Mesodermal cell (in vitro differentiated cells): ENCODE data around the gene GATB.
A peak's percentile ranks its signal among the peaks of the same experiment; 100 is the strongest.

Source experiments
- H3K27ac ChIP-seq: 2 replicates; pipeline ENCODE4 v1.7.0; 2013; ENCODE audit warnings: mild to moderate bottlenecking, low read depth, low read length, moderate library complexity; ENCODE audit not compliant: severe bottlenecking
- H3K36me3 ChIP-seq: 2 replicates; pipeline ENCODE4 v1.7.1; 2013; ENCODE audit warnings: mild to moderate bottlenecking, low read length, moderate library complexity; ENCODE audit not compliant: control insufficient read depth, insufficient read depth
- H3K4me1 ChIP-seq: one replicate; pipeline ENCODE4 v1.7.1; 2013; ENCODE audit warnings: mild to moderate bottlenecking, low read length; ENCODE audit not compliant: insufficient read depth, control insufficient read depth, poor library complexity, severe bottlenecking
- H3K4me3 ChIP-seq: 2 replicates; pipeline ENCODE4 v1.7.0; 2013; ENCODE audit warnings: low read length, control low read depth, mild to moderate bottlenecking; ENCODE audit not compliant: insufficient read depth, poor library complexity, severe bottlenecking; ENCODE audit errors: extremely low read depth
- H3K9me3 ChIP-seq: 2 replicates; pipeline ENCODE4 v1.7.1; 2013; ENCODE audit warnings: mild to moderate bottlenecking, low read length, moderate library complexity; ENCODE audit not compliant: control insufficient read depth
- WGBS, 2 experiments: methylation state at CpG; one replicate each; pipeline ENCODE4 v1.1.5; 2013; ENCODE audit warnings: missing lambda C conversion rate in 2 of 2; ENCODE audit not compliant: insufficient coverage in 2 of 2; 5-methylcytosine and 5-hydroxymethylcytosine counted together

The GATB gene

GRCh38 chr4:151703401-151703800, 57.4 kb downstream of the GATB start:
- no peaks in the 10 kb centered on the region for H3K9me3 ChIP-seq
- H3K27ac ChIP-seq: no peak overlapping the region
- H3K36me3 ChIP-seq: peaks cover 12% of the 10 kb centered on the region
- WGBS, 2 experiments: 91 to 95% methylated on average over 2 of the region's 3 CpGs
- H3K4me3 ChIP-seq: no peak overlapping the region
- H3K4me1 ChIP-seq: no peaks in the 10 kb centered on the region

- WGBS, 2 experiments: 94 to 100% methylated on average over 2 of the region's 4 CpGs
- H3K4me3 ChIP-seq: no peak overlapping the region
- H3K36me3 ChIP-seq: peaks cover 12% of the 10 kb centered on the region
- no peak overlapping the region for H3K27ac ChIP-seq
- no peaks in the 10 kb centered on the region for H3K4me1 ChIP-seq
- no peaks in the 10 kb centered on the region for H3K9me3 ChIP-seq
Observed at GRCh38 chr4:151702256-151702655, 58.6 kb downstream of the GATB start.

GRCh38 chr4:151700566-151701316, 60.1 kb downstream of the GATB start:
- Histone ChIP-seq H3K4me1 (no peaks in the 10 kb centered on the region), H3K27ac (no peak overlapping the region), H3K36me3 (peaks cover 16% of the 10 kb centered on the region), H3K9me3 (peaks cover 8% of the 10 kb centered on the region), H3K4me3 (no peak overlapping the region)
- 91 to 98% methylated on average over 11 of the region's 16 CpGs for WGBS, 2 experiments

- H3K4me3 ChIP-seq: no peak overlapping the region
- H3K9me3 ChIP-seq: peaks cover 8% of the 10 kb centered on the region
- WGBS, 2 experiments: 100% methylated on average over 3 to 4 of the region's 6 CpGs
- H3K27ac ChIP-seq: no peak overlapping the region
- H3K36me3 ChIP-seq: peaks cover 13% of the 10 kb centered on the region
- peaks cover 7% of the 10 kb centered on the region for H3K4me1 ChIP-seq
Observed at GRCh38 chr4:151698213-151698612, 62.6 kb downstream of the GATB start.

GRCh38 chr4:151694961-151695720, 65.7 kb downstream of the GATB start:
- peaks cover 8% of the 10 kb centered on the region for H3K9me3 ChIP-seq
- no peak overlapping the region for H3K4me3 ChIP-seq
- peaks cover 25% of the 10 kb centered on the region for H3K4me1 ChIP-seq
- peaks cover 9% of the 10 kb centered on the region for H3K36me3 ChIP-seq
- WGBS, 2 experiments: 88 to 91% methylated on average over 10 to 13 of the region's 13 CpGs
- no peak overlapping the region for H3K27ac ChIP-seq

- Histone ChIP-seq H3K4me3 (no peak overlapping the region), H3K9me3 (peaks cover 8% of the 10 kb centered on the region), H3K36me3 (peaks cover 4% of the 10 kb centered on the region), H3K4me1 (peaks cover 37% of the 10 kb centered on the region), H3K27ac (no peak overlapping the region)
- 90% methylated on average over 15 to 16 of the region's 18 CpGs for WGBS, 2 experiments
Observed at GRCh38 chr4:151692821-151693673, 67.8 kb downstream of the GATB start.

- Histone ChIP-seq H3K4me3 (no peak overlapping the region), H3K9me3 (peaks cover 8% of the 10 kb centered on the region), H3K36me3 (peaks cover 4% of the 10 kb centered on the region), H3K4me1 (peaks cover 43% of the 10 kb centered on the region), H3K27ac (no peak overlapping the region)
- 92 to 100% methylated on average over 2 to 6 of the region's 6 CpGs for WGBS, 2 experiments
Observed at GRCh38 chr4:151692443-151692782, 68.4 kb downstream of the GATB start.

GRCh38 chr4:151691639-151692442, 69.0 kb downstream of the GATB start:
- peaks cover 49% of the 10 kb centered on the region for H3K4me1 ChIP-seq
- peaks cover 5% of the 10 kb centered on the region for H3K9me3 ChIP-seq
- H3K27ac ChIP-seq: no peak overlapping the region
- no peaks in the 10 kb centered on the region for H3K36me3 ChIP-seq
- WGBS, 2 experiments: 87 to 90% methylated on average over 12 of the region's 14 CpGs
- no peak overlapping the region for H3K4me3 ChIP-seq

GRCh38 chr4:151690876-151691275, 69.9 kb downstream of the GATB start:
- Histone ChIP-seq H3K4me1 (peaks cover 53% of the 10 kb centered on the region), H3K4me3 (no peak overlapping the region), H3K9me3 (no peaks in the 10 kb centered on the region), H3K27ac (peak overlapping the region; percentile 68), H3K36me3 (no peaks in the 10 kb centered on the region)
- 93 to 97% methylated on average over 3 to 4 of the region's 4 CpGs for WGBS, 2 experiments
